Renal cortex interstitium (tissue), 11 donors: Measurements from ENCODE around the gene DENND1B. TPM values are rescaled to one million over a fixed set of nuclear protein-coding genes. Genes with fewer than 3 reads are reported as not detected.

Experiments
- DNase-seq, 11 donors: peaks; one replicate each; pipeline ENCODE4 v3.0.0-alpha.2; 2013; ENCODE audit warnings: low read depth in 9 of 11, low spot score in 4 of 11; ENCODE audit errors: extremely low read depth in 1 of 11
- polyA plus RNA-seq, 3 donors: library from polyadenylated mRNA; unstranded; fragments of 120-200 nt; gene quantifications; one replicate each; pipeline ENCODE4 v1.2.1, GENCODE V29; 2013; ENCODE audit not compliant: insufficient read length in 3 of 3

DENND1B gene
- polyA plus RNA-seq, 3 donors, result 10.5 to 12.9 (median 12.6) TPM

DNA sequence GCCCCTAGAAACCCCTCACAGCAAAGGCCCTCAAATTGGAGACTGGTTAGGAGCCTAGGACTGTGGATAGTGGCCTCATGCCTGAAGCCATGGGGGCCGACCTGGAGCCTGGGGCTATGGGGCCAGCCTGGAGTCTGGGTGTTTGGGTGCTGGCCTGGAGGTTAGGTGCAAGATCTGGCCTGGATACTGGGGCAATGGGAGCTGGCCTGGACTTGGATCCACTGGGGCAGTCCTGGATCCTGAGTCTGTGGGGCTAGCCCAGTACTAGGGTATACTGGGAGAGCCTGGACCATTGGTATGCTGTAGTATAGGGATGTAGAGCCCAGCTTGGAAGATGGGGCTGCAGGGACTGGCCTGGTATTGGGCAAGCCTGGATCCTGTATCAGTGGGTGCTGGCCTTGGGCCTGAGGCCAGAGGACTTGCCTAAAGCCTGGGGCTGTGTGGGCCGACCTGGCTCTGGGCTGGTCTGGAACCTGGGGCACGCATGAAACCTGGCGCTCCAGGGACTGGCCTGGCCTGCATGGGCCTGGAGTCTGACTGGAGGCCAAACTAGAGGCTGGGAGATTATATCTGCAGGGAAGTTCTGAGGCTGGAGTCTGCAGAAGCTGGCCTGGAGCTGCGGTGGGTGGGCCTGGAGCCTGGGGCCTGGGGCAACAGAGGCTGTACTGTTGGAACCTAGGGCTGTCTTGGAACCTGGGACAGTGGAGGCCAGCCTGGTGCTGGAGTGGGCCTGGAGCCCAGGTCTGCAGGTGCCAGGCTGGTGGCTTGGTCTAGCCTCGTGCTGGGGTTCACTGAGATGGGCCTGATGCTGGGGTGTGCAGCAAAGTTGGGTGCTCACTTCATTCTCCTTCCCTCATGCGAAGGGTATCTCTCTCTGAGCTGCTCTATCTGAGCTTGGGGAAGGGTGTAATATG lies 12.6 kb upstream of the DENND1B start:
- DNase-seq, result no peak

GRCh38 chr1:197787056-197787455 lies 11.8 kb upstream of the DENND1B start:
- DNase-seq, result no peak

DNA sequence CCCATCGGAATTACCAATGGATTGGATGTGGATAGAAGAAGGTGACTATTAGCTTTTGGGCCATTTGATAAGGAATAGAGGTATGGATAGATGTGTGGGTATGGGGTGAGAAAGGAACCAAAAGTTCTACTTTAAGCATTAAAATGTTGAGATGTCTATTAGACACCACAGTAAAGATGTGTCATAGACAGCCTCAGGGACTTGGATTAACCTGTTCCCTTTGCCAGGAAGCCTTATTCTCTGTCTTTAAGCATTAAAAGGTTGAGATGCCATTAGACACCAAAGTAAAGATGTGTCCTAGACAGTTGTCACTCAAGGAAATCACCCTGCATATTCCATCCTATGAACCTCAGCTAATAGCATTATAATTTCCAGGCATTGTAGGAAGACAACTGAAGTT lies 11.0 kb upstream of the DENND1B start:
- DNase-seq, result no peak

DNA sequence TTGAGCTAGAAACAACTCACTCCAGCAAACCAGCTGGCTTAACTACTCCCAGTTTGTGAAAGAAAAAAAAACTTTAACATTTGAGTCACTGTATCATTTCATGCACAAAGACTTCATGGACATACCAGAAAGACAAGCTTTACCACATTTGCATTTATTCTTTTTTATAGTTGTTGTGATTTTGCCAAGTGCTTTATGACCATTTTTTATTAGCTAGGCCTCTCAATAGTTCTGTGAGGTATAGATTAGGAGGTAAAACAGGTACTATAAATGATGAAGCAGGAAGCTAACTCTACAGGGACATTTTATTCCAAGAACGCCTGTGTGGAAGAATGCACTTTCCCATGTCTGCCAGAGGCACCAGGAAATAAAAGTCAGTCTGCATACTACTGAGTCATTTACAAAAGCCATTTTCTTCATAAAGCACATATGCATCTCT lies 8.2 kb upstream of the DENND1B start:
- peak in 1 of 11 donors; percentile 24 for DNase-seq

DNA sequence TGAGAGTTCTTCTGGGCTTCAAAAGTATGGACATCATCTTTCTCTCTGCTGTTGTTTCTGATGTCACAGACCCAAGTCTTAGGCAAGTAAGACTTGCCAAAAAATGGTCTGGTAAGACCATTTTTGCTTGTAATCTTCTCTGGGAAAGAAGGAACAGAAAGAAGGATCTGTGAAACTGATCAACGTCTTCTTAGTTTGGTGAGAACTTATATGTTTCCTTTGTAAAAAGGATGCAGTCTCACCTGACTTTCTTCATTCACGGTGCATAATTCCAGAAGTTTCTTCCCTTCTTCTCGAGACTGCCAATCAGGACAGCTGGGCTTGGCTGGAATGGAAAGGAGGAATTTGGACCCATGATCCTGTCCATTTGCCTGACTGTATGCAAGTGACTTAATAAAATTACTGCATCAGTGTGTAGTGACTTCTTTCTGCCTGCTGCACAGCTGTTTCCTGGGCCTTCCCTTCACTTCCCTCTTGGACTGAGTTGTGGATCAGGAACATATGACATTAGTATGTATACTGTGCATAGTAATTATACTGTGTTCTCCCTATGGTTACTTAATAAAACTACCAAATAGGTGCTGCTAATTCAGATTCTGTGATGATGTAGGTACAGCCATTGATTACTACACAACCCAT lies 7.6 kb upstream of the DENND1B start:
- DNase-seq, result no peak

GRCh38 chr1:197781968-197782721 lies 6.9 kb upstream of the DENND1B start:
- DNase-seq, result no peak

- DNase-seq, result no peak
These were observed 4.6 kb upstream of the DENND1B start for GRCh38 chr1:197779921-197780320.

GRCh38 chr1:197778366-197778945 lies 3.2 kb upstream of the DENND1B start:
- no peak for DNase-seq

DNA sequence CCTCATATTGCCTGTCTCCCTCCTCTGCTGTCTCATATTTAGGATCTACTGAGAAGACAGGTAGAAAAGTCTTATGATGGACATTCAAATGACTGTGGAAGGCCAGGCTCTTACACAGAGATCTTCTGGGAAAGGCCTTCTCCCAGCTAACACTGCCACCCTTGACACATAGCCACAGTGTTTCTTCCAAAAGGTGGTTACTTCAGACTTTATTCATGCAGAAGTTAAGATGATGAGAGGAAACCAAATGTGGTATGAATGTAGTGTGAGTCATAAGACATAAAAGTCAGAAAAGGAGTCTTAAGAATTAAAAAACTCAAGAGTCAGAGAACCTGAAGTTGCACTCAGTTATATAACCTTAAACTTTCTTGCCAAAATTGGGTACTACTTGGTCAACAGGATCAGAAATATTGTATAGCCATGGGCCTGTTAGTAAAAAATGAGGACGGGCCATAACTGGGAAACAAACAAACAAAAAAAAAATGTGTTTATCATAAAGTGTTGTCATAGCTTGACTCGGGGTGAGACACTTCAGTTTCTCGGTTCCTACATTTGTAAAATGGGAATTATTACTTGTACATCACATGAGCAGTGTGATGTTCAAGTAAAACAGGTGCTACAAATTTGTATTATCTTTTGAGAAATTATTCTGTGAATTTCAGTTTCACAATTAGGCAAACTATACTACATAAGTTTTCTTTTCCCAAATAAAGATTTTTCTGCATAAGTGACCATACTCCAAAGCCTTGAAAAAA lies 1.2 kb upstream of the DENND1B start:
- DNase-seq, result no peak

- peak in 7 of 11 donors; percentile 27 to 47 (median 36) for DNase-seq
These were observed 606 bp downstream of the DENND1B start for GRCh38 chr1:197774466-197775281.

GRCh38 chr1:197773856-197774255 lies 1.4 kb downstream of the DENND1B start:
- no peak for DNase-seq

GRCh38 chr1:197771904-197772556 lies 3.2 kb downstream of the DENND1B start:
- DNase-seq, result no peak

DNA sequence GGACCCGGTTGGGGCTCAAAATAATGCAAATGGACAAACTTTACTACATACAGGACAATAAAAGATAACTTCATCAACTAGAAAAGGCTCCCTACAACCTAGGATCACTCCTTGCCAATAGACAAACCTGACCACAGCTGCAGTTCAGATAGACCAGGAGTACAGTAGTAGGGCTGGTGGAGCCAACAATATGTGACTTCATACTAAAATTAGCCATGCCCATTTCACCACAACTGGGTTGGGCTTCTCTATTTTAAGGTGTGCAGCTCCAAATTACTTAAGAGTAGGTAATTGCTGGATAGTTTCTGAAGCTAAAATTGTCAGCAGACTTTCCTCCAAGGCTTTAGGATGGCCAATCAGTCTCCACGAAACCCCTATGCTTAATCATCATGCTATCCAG lies 3.9 kb downstream of the DENND1B start:
- no peak for DNase-seq

DNA sequence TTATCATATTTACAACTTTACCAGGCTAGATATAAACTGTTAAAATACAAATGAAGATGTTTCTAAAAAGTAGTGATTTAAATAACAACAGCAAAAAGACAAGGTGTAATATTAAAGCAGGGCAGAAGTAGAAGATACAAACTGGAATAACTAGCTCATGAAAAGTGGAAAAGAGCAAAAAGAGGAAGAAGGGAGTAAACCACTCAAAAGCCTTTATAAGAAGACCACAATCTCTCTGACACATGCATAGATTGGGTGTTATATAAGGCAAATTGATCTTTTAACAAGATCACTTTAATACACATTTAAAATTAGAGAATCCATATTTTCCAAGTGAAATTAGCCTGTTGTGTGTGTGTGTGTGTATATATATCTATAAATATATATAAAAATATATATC lies 5.0 kb downstream of the DENND1B start:
- DNase-seq, result no peak

GRCh38 chr1:197769287-197769686 lies 6.0 kb downstream of the DENND1B start:
- DNase-seq, result no peak

- no peak for DNase-seq
These were observed 7.1 kb downstream of the DENND1B start for GRCh38 chr1:197768014-197768805.

GRCh38 chr1:197763769-197764168 lies 11.5 kb downstream of the DENND1B start:
- DNase-seq, result no peak
